Sigmoid colon (tissue), 4 donors: ENCODE results near the gene STEAP1.

Source experiments
- CTCF ChIP-seq, 4 experiments: fragments of 450-650 bp in 3 of 4; fragments of 200-600 bp in 1 of 4; IDR thresholded peaks; one replicate each; pipeline ENCODE4 v1.5.1; 2016 to 2019; ENCODE audit warnings: antibody characterized with exemption in 4 of 4, mild to moderate bottlenecking in 3 of 4, moderate library complexity in 2 of 4
- POLR2AphosphoS5 ChIP-seq, 4 donors: sonication (generic); formaldehyde crosslinking; IDR thresholded peaks; one replicate each; pipeline ENCODE4 v1.6.1; 2017; ENCODE audit warnings: antibody characterized with exemption in 4 of 4

- no peak for TF ChIP-seq CTCF (IDR thresholded peaks at IDR 0.05)
- TF ChIP-seq POLR2AphosphoS5 (IDR thresholded peaks at IDR 0.05): no peak
Observed at GRCh38 chr7:90191648-90192047, 37.4 kb downstream of the STEAP1 start.
